ENCODE results near the gene CRYBG3.

Gene CRYBG3

GRCh38 chr3:97839944-97840343, 18.1 kb downstream of the CRYBG3 start:
- no peak for DNase-seq

GRCh38 chr3:97841304-97841703, 19.5 kb downstream of the CRYBG3 start:
- no peak for DNase-seq

GRCh38 chr3:97841956-97842355, 20.1 kb downstream of the CRYBG3 start:
- DNase-seq = no peak

- DNase-seq = no peak
Measured at GRCh38 chr3:97848779-97849178, 27.0 kb downstream of the CRYBG3 start.

GRCh38 chr3:97857401-97857800, 35.6 kb downstream of the CRYBG3 start:
- DNase-seq = no peak

- no peak for DNase-seq
Measured at GRCh38 chr3:97860364-97860763, 38.6 kb downstream of the CRYBG3 start.

GRCh38 chr3:97862582-97862981, 40.8 kb downstream of the CRYBG3 start:
- no peak for DNase-seq

- no peak for DNase-seq
Measured at GRCh38 chr3:97863031-97863430, 41.2 kb downstream of the CRYBG3 start.

GRCh38 chr3:97863775-97864174, 42.0 kb downstream of the CRYBG3 start:
- DNase-seq = no peak

- DNase-seq = no peak
Measured at GRCh38 chr3:97871186-97871585, 49.4 kb downstream of the CRYBG3 start.

GRCh38 chr3:97871801-97872524, 50.2 kb downstream of the CRYBG3 start:
- DNase-seq = no peak

- no peak for DNase-seq
Measured at GRCh38 chr3:97872525-97873042, 50.8 kb downstream of the CRYBG3 start.

- no peak for DNase-seq
Measured at GRCh38 chr3:97880267-97880666, 58.5 kb downstream of the CRYBG3 start.

- no peak for DNase-seq
Measured at GRCh38 chr3:97882975-97883598, 61.3 kb downstream of the CRYBG3 start.

- no peak for DNase-seq
Measured at GRCh38 chr3:97883736-97884135, 61.9 kb downstream of the CRYBG3 start.

- DNase-seq = no peak
Measured at GRCh38 chr3:97884586-97885123, 62.8 kb downstream of the CRYBG3 start.

- DNase-seq = no peak
Measured at GRCh38 chr3:97885931-97886824, 64.4 kb downstream of the CRYBG3 start.

GRCh38 chr3:97889814-97890213, 68.0 kb downstream of the CRYBG3 start:
- DNase-seq = no peak

GRCh38 chr3:97892852-97893251, 71.0 kb downstream of the CRYBG3 start:
- DNase-seq = no peak

GRCh38 chr3:97895216-97895615, 73.4 kb downstream of the CRYBG3 start:
- no peak for DNase-seq

GRCh38 chr3:97896129-97896528, 74.3 kb downstream of the CRYBG3 start:
- DNase-seq = no peak

- DNase-seq = no peak
Measured at GRCh38 chr3:97896547-97896946, 74.7 kb downstream of the CRYBG3 start.

GRCh38 chr3:97899331-97899730, 77.5 kb downstream of the CRYBG3 start:
- no peak for DNase-seq
